ENCODE measurements around the gene FHAD1.
A peak's percentile ranks its signal among the peaks of the same experiment; 100 is the strongest.
"Not testable (repeated sequence)": the region's sequence is repeated elsewhere in the genome, so short reads cannot be mapped to it uniquely, and the experiment has no call there.

Gene FHAD1

GRCh38 chr1:15303935-15304334, 56.9 kb downstream of the FHAD1 start:
- DNase-seq (ENCODE audit: insufficient read length, low spot score) (no peak), FAIRE-seq (peak; percentile 35)

DNA sequence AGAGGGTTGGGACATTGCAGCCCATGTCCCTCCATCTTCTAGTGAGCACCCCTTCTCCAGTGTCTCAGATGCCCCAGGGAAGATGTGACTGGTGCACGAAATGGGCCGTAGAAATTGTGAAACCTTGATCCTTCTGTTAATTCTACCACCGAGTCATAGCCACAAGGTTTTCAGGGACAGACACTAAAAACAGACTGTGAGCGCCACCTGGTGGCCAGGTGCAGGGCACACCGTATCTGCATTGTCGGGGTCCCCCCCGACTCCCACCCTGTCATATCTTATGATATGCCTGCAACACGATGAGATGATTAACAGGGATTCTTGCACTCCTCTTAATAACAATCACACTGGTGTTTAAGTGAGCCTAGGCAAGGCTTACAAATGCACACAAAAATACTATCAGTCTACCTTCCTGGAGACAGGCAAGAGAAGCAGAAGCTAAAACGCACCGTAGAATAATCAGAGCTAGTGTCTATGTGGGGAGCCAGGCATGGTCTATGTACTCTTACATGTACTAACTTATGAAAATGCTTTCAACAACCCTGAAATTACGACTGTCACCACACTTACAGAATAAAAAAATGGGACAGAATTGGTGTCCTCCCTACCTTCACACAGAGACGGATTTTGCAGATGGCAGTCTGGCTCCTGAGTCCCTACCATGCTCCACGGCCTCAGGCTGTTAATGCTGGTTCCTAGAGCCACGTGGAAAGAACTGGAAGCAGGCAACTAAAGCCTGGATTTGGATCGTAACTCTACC, 57.9 kb downstream of the FHAD1 start:
- FAIRE-seq: peak; percentile 87
- peak; percentile 40 for DNase-seq (ENCODE audit: insufficient read length, low spot score)

- DNase-seq (ENCODE audit: insufficient read length, low spot score): no peak
- FAIRE-seq: no peak
Observed at GRCh38 chr1:15305468-15305770, 58.4 kb downstream of the FHAD1 start.

GRCh38 chr1:15306352-15306751, 59.3 kb downstream of the FHAD1 start:
- DNase-seq (ENCODE audit: insufficient read length, low spot score); FAIRE-seq: not testable (repeated sequence)

DNA sequence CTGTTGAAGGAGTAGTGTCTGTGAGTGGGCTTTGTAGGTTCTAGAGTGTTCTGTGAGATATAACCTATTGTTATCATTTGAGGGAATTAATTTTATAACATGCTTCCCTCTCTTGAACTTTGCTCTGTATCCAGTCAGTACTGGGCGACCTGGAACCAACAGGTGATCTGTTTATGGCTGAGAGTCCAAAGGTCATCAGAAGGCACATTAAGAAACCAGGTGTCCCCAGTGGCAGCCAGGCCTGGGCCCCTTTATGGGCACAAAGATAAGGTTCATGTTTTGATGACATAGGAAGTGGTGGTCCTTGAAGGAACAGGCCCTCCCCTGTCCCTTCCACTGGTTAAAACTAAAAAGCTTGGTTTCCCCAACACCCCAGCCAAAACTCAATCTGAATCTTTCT, 61.1 kb downstream of the FHAD1 start:
- FAIRE-seq (no peak), DNase-seq (ENCODE audit: insufficient read length, low spot score) (no peak)

GRCh38 chr1:15308621-15309027, 61.6 kb downstream of the FHAD1 start:
- no peak for DNase-seq (ENCODE audit: insufficient read length, low spot score)
- no peak for FAIRE-seq

DNA sequence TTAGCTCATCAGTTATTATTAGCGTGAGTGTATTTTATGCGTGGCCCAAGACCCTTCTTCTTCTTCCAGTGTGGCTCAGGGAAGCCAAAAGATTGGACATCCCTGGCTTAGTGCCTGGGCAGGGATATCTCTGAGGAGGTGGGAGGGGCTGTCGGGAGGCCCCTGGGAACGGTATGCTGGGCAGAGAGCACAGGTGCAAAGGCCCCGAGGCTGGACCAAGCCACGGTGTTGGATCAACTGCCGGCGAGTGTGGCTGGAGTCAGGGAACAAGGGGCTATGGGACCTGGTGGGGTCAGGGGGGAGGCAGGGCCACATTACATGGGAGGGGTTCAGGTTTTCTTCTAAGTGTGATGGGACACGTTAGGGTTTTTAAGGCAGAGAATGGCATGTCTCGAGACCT, 62.7 kb downstream of the FHAD1 start:
- FAIRE-seq (no peak), DNase-seq (ENCODE audit: insufficient read length, low spot score) (no peak)

- FAIRE-seq (no peak), DNase-seq (ENCODE audit: insufficient read length, low spot score) (no peak)
Observed at GRCh38 chr1:15310544-15310943, 63.5 kb downstream of the FHAD1 start.

GRCh38 chr1:15311122-15311822, 64.2 kb downstream of the FHAD1 start:
- FAIRE-seq: no peak

GRCh38 chr1:15311880-15312279, 64.9 kb downstream of the FHAD1 start:
- no peak for FAIRE-seq
- no peak for DNase-seq (ENCODE audit: insufficient read length, low spot score)

More at GRCh38 chr1:15311122-15311822, 64.2 kb downstream of the FHAD1 start:
- DNase-seq (ENCODE audit: insufficient read length, low spot score): no peak

- DNase-seq (ENCODE audit: insufficient read length, low spot score) (no peak), FAIRE-seq (no peak)
Observed at GRCh38 chr1:15312626-15313411, 65.8 kb downstream of the FHAD1 start.

DNA sequence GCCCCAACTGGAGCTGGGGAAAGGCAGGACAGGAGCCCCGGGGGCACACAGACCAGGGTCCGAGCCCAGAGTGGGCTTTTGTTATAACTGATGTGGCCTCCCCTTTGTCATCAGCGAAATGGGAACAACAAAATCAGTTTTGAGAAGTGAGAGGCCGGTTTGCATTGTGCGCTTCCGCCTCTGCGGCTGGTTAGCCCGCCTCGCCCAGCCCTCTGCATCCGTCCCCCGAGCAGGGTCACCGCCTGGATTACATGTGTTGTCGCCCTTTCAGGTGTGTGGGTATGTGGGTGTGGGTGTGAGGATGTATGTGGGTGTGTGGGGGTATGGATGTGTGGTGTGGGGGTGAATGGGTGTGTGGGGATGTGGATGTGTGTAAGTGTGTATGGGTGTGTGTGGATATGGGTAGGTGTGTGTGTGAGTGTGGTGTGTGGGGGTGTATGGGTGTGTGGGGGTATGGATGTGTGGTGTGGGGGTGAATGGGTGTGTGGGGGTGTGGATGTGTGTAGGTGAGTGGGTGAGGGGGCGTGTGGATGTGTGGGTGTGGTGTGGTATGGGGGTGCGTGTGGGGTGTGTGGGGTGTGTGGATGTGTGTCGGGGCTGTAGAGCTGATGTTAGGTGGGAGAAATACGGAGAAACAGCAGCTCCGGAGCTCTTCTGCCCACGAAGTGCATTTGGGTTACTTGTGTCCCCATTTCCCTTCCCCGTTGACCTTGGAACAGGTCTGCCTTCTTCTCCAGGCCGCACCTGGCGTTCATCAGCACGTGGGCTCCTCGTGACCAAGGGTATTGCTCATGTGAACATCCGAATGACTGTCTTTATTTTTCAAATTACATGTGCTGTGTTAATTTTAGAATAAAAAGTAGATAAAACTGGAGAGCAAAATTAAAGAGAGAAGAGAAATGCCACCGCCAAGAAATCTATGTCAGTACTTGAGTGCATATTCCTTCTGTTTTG, 67.6 kb downstream of the FHAD1 start:
- FAIRE-seq: no peak
- DNase-seq (ENCODE audit: insufficient read length, low spot score): no peak

- FAIRE-seq: no peak
Observed at GRCh38 chr1:15315815-15316214, 68.8 kb downstream of the FHAD1 start.

DNA sequence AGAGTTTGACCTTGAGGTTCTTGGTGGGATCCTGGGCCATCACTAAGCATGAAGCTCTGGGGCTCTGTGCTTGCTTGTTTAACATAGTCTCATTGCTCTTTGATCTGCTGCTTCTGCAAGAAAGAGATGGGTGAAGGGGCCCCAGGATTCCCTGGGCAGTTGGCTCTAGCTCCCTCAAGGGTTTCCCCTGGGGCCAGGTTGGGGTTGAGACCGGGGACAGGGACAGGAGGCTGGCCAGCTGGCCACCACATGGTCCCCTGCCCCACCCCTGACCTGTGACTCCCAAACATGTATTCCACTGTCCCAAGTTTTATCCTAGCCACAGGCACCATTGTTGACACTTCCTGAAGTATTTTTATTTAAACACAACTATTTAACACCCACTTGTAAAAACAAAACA, 69.5 kb downstream of the FHAD1 start:
- FAIRE-seq (no peak), DNase-seq (ENCODE audit: insufficient read length, low spot score) (no peak)

More at GRCh38 chr1:15315815-15316214, 68.8 kb downstream of the FHAD1 start:
- no peak for DNase-seq (ENCODE audit: insufficient read length, low spot score)

- no peak for FAIRE-seq
- DNase-seq (ENCODE audit: insufficient read length, low spot score): no peak
Observed at GRCh38 chr1:15320267-15320666, 73.2 kb downstream of the FHAD1 start.

GRCh38 chr1:15321601-15322000, 74.6 kb downstream of the FHAD1 start:
- no peak for FAIRE-seq

GRCh38 chr1:15322648-15323350, 75.8 kb downstream of the FHAD1 start:
- FAIRE-seq: no peak
- DNase-seq (ENCODE audit: insufficient read length, low spot score): no peak

More at GRCh38 chr1:15321601-15322000, 74.6 kb downstream of the FHAD1 start:
- DNase-seq (ENCODE audit: insufficient read length, low spot score): no peak

GRCh38 chr1:15323351-15323988, 76.4 kb downstream of the FHAD1 start:
- peak; percentile 66 for DNase-seq (ENCODE audit: insufficient read length, low spot score)
- peak; percentile 98 for FAIRE-seq
